Stimulated activated CD4-positive, alpha-beta T cell treated with anti-CD3 and anti-CD28 coated beads, Interleukin-4, amount 100 ng/mL, for 4 hours (primary cell): ENCODE results near the gene ERP29.
"Not testable (repeated sequence)": the region's sequence is repeated elsewhere in the genome, so short reads cannot be mapped to it uniquely, and the experiment has no call there.

Experiments used
- DNase-seq, 2 experiments: peaks; one replicate each; pipeline ENCODE4 v3.0.0-alpha.2; 2020

Gene ERP29

GRCh38 chr12:112012775-112013600 lies at the start of gene ERP29, which contains the start of gene TMEM116:
Gene ERP29, plus strand, starts transcription at chr12:112013426. Its CDS starts 40 bp downstream, at chr12:112013466.
Gene TMEM116, minus strand, starts transcription at chr12:112013165. Its CDS starts 7,895 bp downstream, at chr12:112005270.
- peak; percentile 100 for DNase-seq

DNA sequence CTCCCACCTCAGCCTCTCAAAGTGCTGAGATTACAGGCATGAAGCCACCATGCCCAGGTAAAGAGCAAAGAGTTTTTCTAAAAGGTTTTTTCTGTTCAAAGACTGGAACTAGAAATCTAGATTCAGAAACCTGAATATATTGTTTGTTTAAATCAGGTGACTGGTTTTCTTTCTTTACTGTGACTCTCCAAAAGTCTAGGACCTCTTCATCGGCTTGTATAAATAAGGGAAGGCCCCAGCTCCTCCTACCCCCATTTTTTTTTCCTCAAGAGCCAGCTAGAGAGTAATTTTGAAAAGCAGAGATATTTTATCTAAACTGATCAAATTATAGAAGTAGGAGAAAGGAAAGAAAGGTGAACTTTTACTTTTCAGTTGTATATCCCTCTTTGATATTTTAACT lies 48.3 kb upstream of the ERP29 start:
- DNase-seq = no peak

GRCh38 chr12:111971800-111972199 lies 41.4 kb upstream of the ERP29 start:
- DNase-seq = no peak

GRCh38 chr12:111975161-111975931 lies 37.9 kb upstream of the ERP29 start:
- no peak for DNase-seq

DNA sequence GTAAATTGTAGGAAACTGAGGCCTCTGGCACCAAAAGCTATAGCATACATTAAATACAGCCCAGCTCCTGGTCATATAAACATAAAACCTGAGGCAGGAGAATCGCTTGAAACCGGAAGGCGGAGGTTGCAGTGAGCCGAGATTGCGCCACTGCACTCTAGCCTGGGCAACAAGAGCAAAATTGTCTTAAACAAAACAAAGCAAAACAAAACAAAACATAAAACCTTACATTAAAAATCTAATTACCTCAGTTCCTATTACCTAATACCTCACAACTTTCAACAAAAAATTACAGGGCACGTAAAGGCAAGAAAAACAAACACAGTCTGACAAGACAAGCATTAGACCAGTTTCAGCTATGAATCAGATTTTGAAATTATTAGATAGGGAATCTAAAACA lies 36.9 kb upstream of the ERP29 start:
- DNase-seq = no peak

GRCh38 chr12:111976860-111977259 lies 36.4 kb upstream of the ERP29 start:
- no peak for DNase-seq

- DNase-seq = no peak
Measured at GRCh38 chr12:111978545-111978944, 34.7 kb upstream of the ERP29 start.

DNA sequence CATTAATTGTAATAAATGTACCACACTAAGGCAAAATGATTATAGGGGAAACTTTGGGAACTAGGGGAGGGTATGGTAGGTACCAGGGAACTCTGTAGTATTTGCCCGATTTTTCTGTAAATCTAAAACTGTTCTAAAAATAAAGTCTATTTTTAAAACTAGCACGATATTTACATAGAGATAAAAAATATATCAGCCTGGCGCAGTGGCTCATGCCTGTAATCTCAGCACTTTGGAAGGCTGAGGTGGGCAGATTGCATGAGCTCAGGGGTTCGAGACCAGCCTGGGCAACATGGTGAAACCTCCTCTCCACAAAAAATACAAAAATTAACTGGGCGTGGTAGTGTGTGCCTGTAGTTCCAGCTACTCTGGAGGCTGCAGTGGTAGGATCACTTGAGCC lies 32.6 kb upstream of the ERP29 start:
- no peak for DNase-seq

DNA sequence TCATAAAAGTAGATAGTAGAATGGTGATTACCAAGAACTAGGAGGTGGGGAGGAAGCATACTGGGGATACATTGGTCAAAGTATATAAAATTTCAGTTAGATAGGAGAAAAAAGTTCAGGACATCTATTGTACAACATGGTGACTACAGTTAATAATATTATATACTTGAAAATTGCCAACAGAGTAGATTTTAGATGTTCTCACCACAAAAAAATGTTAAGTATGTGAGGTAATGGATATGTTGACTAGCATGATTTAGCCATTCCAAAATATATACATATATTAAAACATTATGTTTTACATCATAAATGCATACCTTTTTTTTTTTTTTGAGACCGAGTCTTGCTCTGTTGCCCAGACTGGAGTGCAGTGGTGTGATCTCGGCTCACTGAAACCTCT lies 31.2 kb upstream of the ERP29 start:
- DNase-seq = no peak

DNA sequence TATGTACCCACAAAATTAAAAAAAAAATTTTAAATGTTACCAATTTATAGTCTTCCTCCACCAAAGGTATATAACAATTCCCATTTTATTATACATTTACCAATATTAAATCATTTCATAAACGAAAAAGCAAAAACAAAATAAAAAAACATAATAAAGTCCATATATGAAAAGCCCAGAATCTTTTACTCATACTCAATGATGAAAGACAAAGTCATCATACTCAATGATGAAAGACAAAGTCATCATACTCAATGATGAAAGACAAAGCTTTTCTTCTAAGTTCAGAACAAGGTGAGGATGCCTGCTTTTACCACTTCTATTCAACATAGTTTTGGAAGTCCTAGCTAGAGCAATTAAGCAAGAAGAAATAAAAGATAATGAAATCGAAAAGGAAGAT lies 28.4 kb upstream of the ERP29 start:
- DNase-seq = no peak

- DNase-seq = no peak
Measured at GRCh38 chr12:111991535-111991934, 21.7 kb upstream of the ERP29 start.

GRCh38 chr12:111991946-111992345 lies 21.3 kb upstream of the ERP29 start:
- no peak for DNase-seq

GRCh38 chr12:111992464-111992863 lies 20.8 kb upstream of the ERP29 start:
- no peak for DNase-seq

DNA sequence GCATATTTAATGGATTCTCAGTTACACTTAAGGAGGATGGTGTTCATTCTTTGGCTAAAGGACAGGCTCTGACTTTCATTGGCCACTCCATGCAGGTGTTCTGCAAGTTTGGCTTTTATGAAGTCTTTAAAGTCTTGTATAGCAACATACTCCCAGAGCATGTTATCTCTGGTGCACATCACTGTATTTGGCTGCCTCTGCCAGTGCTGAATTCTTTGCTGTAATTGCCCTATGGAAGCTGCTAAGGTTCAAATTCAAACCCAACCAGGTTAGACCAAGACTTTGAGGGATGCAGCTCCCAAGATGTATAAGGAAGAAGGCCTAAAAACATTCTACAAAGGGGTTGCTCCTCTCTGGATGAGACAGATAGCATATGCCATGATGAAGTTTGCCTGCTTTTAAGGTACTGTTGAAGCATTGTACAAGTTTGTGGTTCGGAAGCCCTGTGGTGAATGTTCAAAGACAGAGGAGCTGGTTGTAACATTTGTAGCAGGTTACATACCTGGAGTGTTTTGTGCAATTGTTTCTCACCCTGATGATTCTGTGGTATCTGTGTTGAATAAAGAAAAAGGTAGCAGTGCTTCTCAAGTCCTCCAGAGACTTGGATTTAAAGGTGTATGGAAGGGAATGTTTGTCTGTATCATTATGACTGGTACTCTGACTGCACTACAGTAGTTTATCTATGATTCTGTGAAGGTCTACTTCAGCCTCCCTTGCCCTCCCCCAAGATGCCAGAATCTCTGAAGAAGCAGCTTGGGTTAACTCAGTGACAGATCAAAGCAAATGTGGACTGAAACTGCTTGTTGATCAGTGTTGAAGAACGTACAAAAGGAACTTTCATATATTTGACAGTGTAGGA lies 19.7 kb upstream of the ERP29 start:
- no peak for DNase-seq

- DNase-seq = not testable (repeated sequence)
Measured at GRCh38 chr12:111994211-111995111, 18.8 kb upstream of the ERP29 start.

DNA sequence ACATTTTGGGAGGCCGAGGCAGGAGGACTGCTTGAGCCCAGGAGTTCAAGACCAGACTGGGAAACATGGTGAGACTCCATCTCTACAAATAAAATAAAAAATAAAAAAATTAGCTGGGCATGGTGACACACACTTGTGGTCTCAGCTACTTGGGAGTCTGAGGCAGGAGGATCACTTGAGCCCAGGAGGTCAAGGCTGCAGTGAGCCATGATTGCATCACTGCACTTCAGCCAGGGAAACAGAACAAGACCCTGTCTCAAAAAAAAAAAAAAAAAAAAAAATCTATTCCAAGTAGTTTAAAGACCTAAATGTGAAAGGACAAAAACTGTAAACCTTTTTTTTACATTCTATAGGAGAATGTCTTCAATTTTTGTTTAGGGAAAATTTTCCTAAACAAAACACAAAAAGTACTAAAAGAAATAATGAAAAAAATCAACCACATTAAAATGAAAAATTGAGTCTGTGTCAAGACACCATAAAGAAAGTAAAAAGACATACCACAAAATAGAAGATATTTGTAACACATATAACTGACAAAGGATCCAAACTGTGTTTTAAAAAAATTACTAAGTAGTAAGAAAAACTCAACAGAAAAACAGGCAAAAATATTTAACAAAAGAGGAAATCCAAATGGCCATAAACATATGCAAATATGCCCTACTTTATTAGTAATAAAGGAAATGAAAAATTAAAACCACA lies 17.3 kb upstream of the ERP29 start:
- DNase-seq = no peak

- DNase-seq = no peak
Measured at GRCh38 chr12:111997300-111997699, 15.9 kb upstream of the ERP29 start.

DNA sequence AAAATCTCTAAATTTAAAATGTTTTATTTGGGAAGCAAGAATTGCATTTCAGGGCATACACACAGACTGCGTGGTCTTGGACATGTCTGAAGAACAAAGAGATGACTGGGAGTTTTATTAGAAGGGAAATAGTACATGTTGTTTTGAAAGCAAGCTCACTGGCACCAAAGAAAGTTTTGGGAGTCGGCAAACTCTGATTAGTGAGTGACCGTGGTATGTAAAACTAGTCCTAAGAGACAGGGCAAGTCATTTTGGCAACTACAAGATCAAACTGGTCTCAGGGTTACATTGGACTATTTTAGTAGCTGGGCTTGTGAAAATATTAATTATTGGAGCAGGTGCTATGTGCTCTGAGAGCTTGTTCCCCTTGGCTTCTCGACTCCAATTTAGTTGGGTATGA lies 15.2 kb upstream of the ERP29 start:
- no peak for DNase-seq

- not testable (repeated sequence) for DNase-seq
Measured at GRCh38 chr12:111999129-111999528, 14.1 kb upstream of the ERP29 start.

DNA sequence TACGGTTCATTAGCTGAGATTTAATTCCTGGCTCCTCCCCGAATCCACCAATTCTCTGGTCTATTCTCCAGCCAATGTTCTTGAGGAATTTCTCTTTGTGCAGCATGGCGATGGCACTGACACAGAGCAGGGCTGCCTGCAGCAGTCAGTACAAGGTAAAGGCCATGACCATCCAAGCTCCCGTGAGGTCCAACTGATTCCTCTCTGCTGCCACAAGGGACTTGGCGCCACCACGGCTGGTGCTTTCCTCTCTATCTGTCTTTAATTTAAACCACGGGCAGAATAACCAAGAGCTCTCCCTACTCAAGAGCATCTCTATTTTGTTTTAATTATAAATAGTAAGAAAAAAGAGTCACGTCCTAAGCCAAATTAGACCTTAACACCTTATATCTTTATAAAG lies 12.4 kb upstream of the ERP29 start:
- DNase-seq = no peak

DNA sequence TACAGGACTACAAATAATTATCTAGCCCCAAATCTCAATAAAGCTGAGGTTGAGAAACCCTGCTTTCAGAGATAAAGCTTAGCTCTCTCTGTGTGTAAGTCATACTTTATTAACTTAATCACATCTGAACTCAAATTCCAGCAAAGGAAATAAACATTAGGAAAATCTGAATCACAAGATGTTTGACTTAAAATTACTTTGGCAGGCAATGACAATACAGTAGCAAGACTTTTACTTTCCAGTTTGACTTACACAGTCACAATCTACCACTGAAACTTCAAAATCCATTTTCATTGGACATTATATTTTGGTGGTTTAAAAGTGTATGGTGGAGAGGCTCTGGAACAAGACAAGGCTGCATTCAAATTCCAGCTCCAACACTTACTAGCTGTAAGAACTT lies 11.7 kb upstream of the ERP29 start:
- no peak for DNase-seq
